ENCODE data around the gene PRKCE. TPM values are rescaled to one million over a fixed set of nuclear protein-coding genes. Genes with fewer than 3 reads are reported as not detected.

The PRKCE gene
- total RNA-seq, 1 donor from 2014 or later = 21.0 TPM

GRCh38 chr2:45614871-45615415 lies 36.5 kb upstream of the PRKCE start:
- H3K36me3 ChIP-seq (ENCODE audit: control insufficient read depth, insufficient read depth, low read length) = no peaks in the 10 kb centered on the region
- H3K27me3 ChIP-seq (ENCODE audit: control insufficient read depth, insufficient read depth, low read length) = no peaks in the 10 kb centered on the region
- TF ChIP-seq CTCF (IDR thresholded peaks at IDR 0.05; ENCODE audit: insufficient read depth, low read length, poor library complexity, severe bottlenecking) = no peak
- no peak for DNase-seq (ENCODE audit: low read depth)
- H3K4me3 ChIP-seq (ENCODE audit: low read depth, low read length) = no peak overlapping the region

- Histone ChIP-seq H3K27me3 (ENCODE audit: control insufficient read depth, insufficient read depth, low read length) (no peaks in the 10 kb centered on the region), H3K36me3 (ENCODE audit: control insufficient read depth, insufficient read depth, low read length) (no peaks in the 10 kb centered on the region), H3K4me3 (ENCODE audit: low read depth, low read length) (no peak overlapping the region)
- TF ChIP-seq CTCF (IDR thresholded peaks at IDR 0.05; ENCODE audit: insufficient read depth, low read length, poor library complexity, severe bottlenecking) = no peak
- DNase-seq (ENCODE audit: low read depth) = no peak
Observed at GRCh38 chr2:45616658-45617411, 34.6 kb upstream of the PRKCE start.

- Histone ChIP-seq H3K4me3 (ENCODE audit: low read depth, low read length) (no peak overlapping the region), H3K36me3 (ENCODE audit: control insufficient read depth, insufficient read depth, low read length) (no peaks in the 10 kb centered on the region), H3K27me3 (ENCODE audit: control insufficient read depth, insufficient read depth, low read length) (no peaks in the 10 kb centered on the region)
- no peak for TF ChIP-seq CTCF (IDR thresholded peaks at IDR 0.05; ENCODE audit: insufficient read depth, low read length, poor library complexity, severe bottlenecking)
- DNase-seq (ENCODE audit: low read depth) = no peak
Observed at GRCh38 chr2:45617496-45617895, 34.0 kb upstream of the PRKCE start.

- Histone ChIP-seq H3K27me3 (ENCODE audit: control insufficient read depth, insufficient read depth, low read length) (no peaks in the 10 kb centered on the region), H3K36me3 (ENCODE audit: control insufficient read depth, insufficient read depth, low read length) (no peaks in the 10 kb centered on the region), H3K4me3 (ENCODE audit: low read depth, low read length) (no peak overlapping the region)
- TF ChIP-seq CTCF (IDR thresholded peaks at IDR 0.05; ENCODE audit: insufficient read depth, low read length, poor library complexity, severe bottlenecking) = no peak
- no peak for DNase-seq (ENCODE audit: low read depth)
Observed at GRCh38 chr2:45622336-45623075, 29.0 kb upstream of the PRKCE start.

- no peak overlapping the region for H3K4me3 ChIP-seq (ENCODE audit: low read depth, low read length)
- H3K27me3 ChIP-seq (ENCODE audit: control insufficient read depth, insufficient read depth, low read length) = no peaks in the 10 kb centered on the region
Observed at GRCh38 chr2:45623098-45623497, 28.4 kb upstream of the PRKCE start.

More at GRCh38 chr2:45623098-45623497, 28.4 kb upstream of the PRKCE start:
- DNase-seq (ENCODE audit: low read depth) = no peak
- H3K36me3 ChIP-seq (ENCODE audit: control insufficient read depth, insufficient read depth, low read length) = no peaks in the 10 kb centered on the region
- TF ChIP-seq CTCF (IDR thresholded peaks at IDR 0.05; ENCODE audit: insufficient read depth, low read length, poor library complexity, severe bottlenecking) = no peak
